Ramos (cell line): Measurements from ENCODE around the gene CCNA2.

ENCODE experiments used
- in situ Hi-C: fragments of 300-500 bp; cut with MboI; formaldehyde crosslinking; loops from one replicate; pipeline ENCODE4 v1.14.3; 2022; ENCODE audit warnings: low sequenced_read_pairs; ENCODE audit not compliant: unreplicated experiment

The CCNA2 gene

GRCh38 chr4:121784401-121784800 is 39.3 kb downstream of the CCNA2 start:
- in situ Hi-C loops: no loop called here

- in situ Hi-C loops: no loop called here
Measured at GRCh38 chr4:121783210-121783609, 40.5 kb downstream of the CCNA2 start.

- in situ Hi-C loops: no loop called here
Measured at GRCh38 chr4:121778991-121779628, 44.6 kb downstream of the CCNA2 start.

GRCh38 chr4:121777625-121778024 is 46.1 kb downstream of the CCNA2 start:
- in situ Hi-C loops: no loop called here

GRCh38 chr4:121776610-121777401 is 46.9 kb downstream of the CCNA2 start:
- in situ Hi-C loops: no loop called here

- in situ Hi-C loops: no loop called here
Measured at GRCh38 chr4:121773883-121774282, 49.8 kb downstream of the CCNA2 start.

GRCh38 chr4:121771869-121772268 is 51.8 kb downstream of the CCNA2 start:
- in situ Hi-C loops: no loop called here

GRCh38 chr4:121769341-121769740 is 54.3 kb downstream of the CCNA2 start:
- in situ Hi-C loops: no loop called here

- in situ Hi-C loops: no loop called here
Measured at GRCh38 chr4:121767166-121767565, 56.5 kb downstream of the CCNA2 start.
